WERI-Rb-1 (cell line): ENCODE data around the gene RSPO4.

ENCODE experiments used
- DNase-seq: peaks from one replicate; pipeline ENCODE4 v3.0.0-alpha.2; 2020
- H3K27ac ChIP-seq: fragments of 250-450 bp; sonication (Bioruptor Pico); 2 replicates; pipeline ENCODE4 v1.5.1; 2020; ENCODE audit warnings: mild to moderate bottlenecking, moderate library complexity
- H3K27me3 ChIP-seq: fragments of 250-450 bp; sonication (Bioruptor Pico); 2 replicates; pipeline ENCODE4 v1.5.1; 2021; ENCODE audit warnings: mild to moderate bottlenecking, low read depth, moderate library complexity; ENCODE audit not compliant: insufficient read depth, severe bottlenecking
- H3K36me3 ChIP-seq: fragments of 250-450 bp; sonication (Bioruptor Pico); 2 replicates; pipeline ENCODE4 v1.5.1; 2020; ENCODE audit warnings: mild to moderate bottlenecking, moderate library complexity
- H3K4me3 ChIP-seq: 2 replicates; pipeline ENCODE4 v1.5.1; 2011; ENCODE audit warnings: low read depth, mild to moderate bottlenecking, control low read depth, low read length
- H3K9me3 ChIP-seq: fragments of 250-450 bp; sonication (Bioruptor Pico); 2 replicates; pipeline ENCODE4 v1.5.1; 2021; ENCODE audit warnings: mild to moderate bottlenecking, moderate library complexity; ENCODE audit not compliant: severe bottlenecking
- CTCF ChIP-seq: IDR thresholded peaks from 2 replicates; pipeline ENCODE4 v1.5.1; 2011; ENCODE audit warnings: low read depth, mild to moderate bottlenecking, control low read depth, inconsistent platforms, low read length

RSPO4 gene

GRCh38 chr20:916125-916799 is 85.8 kb downstream of the RSPO4 start, which contains the start of gene ANGPT4:
ANGPT4 (minus strand) TSS chr20:916334; CDS start chr20:916214, 120 bp downstream.
- no peak for DNase-seq
- no peak for TF ChIP-seq CTCF
- H3K9me3 ChIP-seq: no peaks in the 10 kb centered on the region
- H3K27ac ChIP-seq: no peak within 1 kb of the TSS
- no peaks in the 10 kb centered on the region for H3K36me3 ChIP-seq
- no peak within 1 kb of the TSS for H3K4me3 ChIP-seq
- H3K27me3 ChIP-seq: no peaks in the 10 kb centered on the region

- TF ChIP-seq CTCF: no peak
- no peak overlapping the region for H3K4me3 ChIP-seq
- no peaks in the 10 kb centered on the region for H3K27me3 ChIP-seq
- H3K36me3 ChIP-seq: no peaks in the 10 kb centered on the region
- no peak overlapping the region for H3K27ac ChIP-seq
- no peaks in the 10 kb centered on the region for H3K9me3 ChIP-seq
- DNase-seq: no peak
Measured at GRCh38 chr20:914727-915498, 87.2 kb downstream of the RSPO4 start.

GRCh38 chr20:913306-913849 is 88.7 kb downstream of the RSPO4 start:
- H3K4me3 ChIP-seq: no peak overlapping the region
- H3K27me3 ChIP-seq: no peaks in the 10 kb centered on the region
- no peaks in the 10 kb centered on the region for H3K9me3 ChIP-seq
- no peak overlapping the region for H3K27ac ChIP-seq
- no peak for DNase-seq
- no peaks in the 10 kb centered on the region for H3K36me3 ChIP-seq
- TF ChIP-seq CTCF: no peak

GRCh38 chr20:911882-912600 is 90.1 kb downstream of the RSPO4 start:
- Histone ChIP-seq H3K4me3 (no peak overlapping the region), H3K36me3 (no peaks in the 10 kb centered on the region), H3K9me3 (no peaks in the 10 kb centered on the region), H3K27me3 (no peaks in the 10 kb centered on the region), H3K27ac (no peak overlapping the region)
- no peak for DNase-seq
- TF ChIP-seq CTCF: peak; percentile 28; the same call in 1 of the 2 replicates

GRCh38 chr20:910870-911770 is 91.0 kb downstream of the RSPO4 start:
- Histone ChIP-seq H3K27me3 (no peaks in the 10 kb centered on the region), H3K9me3 (no peaks in the 10 kb centered on the region), H3K36me3 (no peaks in the 10 kb centered on the region), H3K27ac (no peak overlapping the region), H3K4me3 (no peak overlapping the region)
- TF ChIP-seq CTCF: no peak
- DNase-seq: no peak
